RKO (cell line): ENCODE results near the gene BAZ2B.

Experiments
- DNase-seq: peaks from one replicate; pipeline ENCODE4 v3.0.0-alpha.2; 2016; ENCODE audit warnings: low spot score

BAZ2B gene

GRCh38 chr2:159462201-159462785 lies 154.1 kb downstream of the BAZ2B start:
- no peak for DNase-seq

- DNase-seq, result no peak
Observed at GRCh38 chr2:159461076-159461475, 155.3 kb downstream of the BAZ2B start.

GRCh38 chr2:159460227-159460626 lies 156.1 kb downstream of the BAZ2B start:
- no peak for DNase-seq

- DNase-seq, result no peak
Observed at GRCh38 chr2:159459279-159459678, 157.1 kb downstream of the BAZ2B start.

- no peak for DNase-seq
Observed at GRCh38 chr2:159457589-159457988, 158.8 kb downstream of the BAZ2B start.

GRCh38 chr2:159456500-159457426 lies 159.6 kb downstream of the BAZ2B start:
- DNase-seq, result no peak

- DNase-seq, result no peak
Observed at GRCh38 chr2:159455330-159455918, 160.9 kb downstream of the BAZ2B start.

- no peak for DNase-seq
Observed at GRCh38 chr2:159454185-159454584, 162.2 kb downstream of the BAZ2B start.

GRCh38 chr2:159450180-159450579 lies 166.2 kb downstream of the BAZ2B start:
- DNase-seq, result no peak

- no peak for DNase-seq
Observed at GRCh38 chr2:159449504-159450124, 166.7 kb downstream of the BAZ2B start.

- no peak for DNase-seq
Observed at GRCh38 chr2:159446817-159447216, 169.5 kb downstream of the BAZ2B start.

GRCh38 chr2:159446201-159446600 lies 170.1 kb downstream of the BAZ2B start:
- no peak for DNase-seq

GRCh38 chr2:159445307-159445706 lies 171.0 kb downstream of the BAZ2B start:
- DNase-seq, result no peak

GRCh38 chr2:159444754-159445153 lies 171.6 kb downstream of the BAZ2B start:
- DNase-seq, result no peak

GRCh38 chr2:159442159-159442852 lies 174.0 kb downstream of the BAZ2B start:
- no peak for DNase-seq

- no peak for DNase-seq
Observed at GRCh38 chr2:159441182-159441581, 175.2 kb downstream of the BAZ2B start.

- no peak for DNase-seq
Observed at GRCh38 chr2:159439421-159439820, 176.9 kb downstream of the BAZ2B start.

GRCh38 chr2:159438720-159439353 lies 177.5 kb downstream of the BAZ2B start:
- DNase-seq, result no peak

GRCh38 chr2:159438284-159438683 lies 178.1 kb downstream of the BAZ2B start:
- no peak for DNase-seq

GRCh38 chr2:159432610-159433009 lies 183.7 kb downstream of the BAZ2B start:
- DNase-seq, result no peak

GRCh38 chr2:159427048-159427447 lies 189.3 kb downstream of the BAZ2B start:
- no peak for DNase-seq

GRCh38 chr2:159419403-159419802 lies 196.9 kb downstream of the BAZ2B start:
- no peak for DNase-seq
